Activated T-cell treated with anti-CD3 and anti-CD28 coated beads for 1 hour (primary cell): ENCODE results near the gene ADAM12.
"Not testable (repeated sequence)": the region's sequence is repeated elsewhere in the genome, so short reads cannot be mapped to it uniquely, and the experiment has no call there.

ENCODE experiments used
- DNase-seq: peaks from one replicate; pipeline ENCODE4 v3.0.0-alpha.2; 2020; ENCODE audit warnings: low read depth

Gene ADAM12

DNA sequence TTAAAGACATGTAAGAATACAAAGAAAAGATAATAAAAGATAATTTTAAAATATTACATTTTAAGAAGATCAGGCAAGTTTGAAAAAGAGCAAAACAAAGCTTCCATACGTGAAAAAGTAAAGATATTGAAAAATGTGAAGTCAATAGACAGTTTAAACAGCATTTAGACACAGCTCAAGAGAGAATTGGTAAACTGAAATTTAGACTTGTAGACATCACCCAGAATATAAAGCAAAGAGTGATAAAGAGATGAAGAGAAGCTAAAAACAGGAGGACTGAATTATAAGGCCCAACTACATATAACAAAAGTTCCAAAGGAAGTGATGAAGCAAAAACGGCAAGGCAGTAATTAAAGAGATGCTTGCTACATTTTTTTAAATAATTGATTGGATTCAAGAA lies 13.8 kb downstream of the ADAM12 start:
- no peak for DNase-seq

DNA sequence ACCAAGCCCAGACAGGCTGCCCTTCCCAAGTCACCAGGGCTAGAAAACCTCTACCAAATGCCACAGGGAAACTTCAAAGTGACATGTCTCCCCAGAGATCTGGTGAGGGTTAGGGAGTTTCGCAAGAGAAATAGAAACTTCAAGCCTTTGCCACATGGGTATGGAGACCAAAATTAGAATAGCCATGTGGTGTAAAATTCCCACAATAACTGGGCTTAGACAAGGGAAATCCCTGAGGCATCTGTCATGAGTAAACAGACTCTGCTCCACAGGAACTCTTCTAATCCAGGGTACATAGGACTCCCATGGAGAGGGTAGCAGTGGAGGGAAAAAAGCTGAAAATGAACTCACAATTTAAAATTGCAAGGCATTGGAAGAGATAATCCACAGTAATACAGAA lies 14.3 kb downstream of the ADAM12 start:
- no peak for DNase-seq

DNA sequence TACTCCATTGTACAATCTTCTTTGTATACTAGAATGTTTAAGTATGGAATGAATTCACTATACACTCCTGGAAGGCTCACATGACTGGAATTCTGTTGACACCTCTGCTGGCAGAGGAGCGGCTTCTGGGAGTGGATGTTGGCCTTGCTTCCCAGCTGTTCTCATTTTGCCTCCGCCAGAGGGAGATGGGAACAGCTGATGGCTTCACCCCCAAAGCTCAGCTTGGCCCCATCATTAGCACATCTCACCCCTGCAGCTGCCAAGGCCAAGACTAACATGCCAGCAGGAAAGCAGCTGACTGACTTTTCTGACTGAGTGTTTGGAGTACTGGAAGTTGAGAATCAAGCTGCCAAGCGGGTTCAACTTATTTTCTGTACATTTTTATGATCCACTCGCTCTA lies 15.1 kb downstream of the ADAM12 start:
- no peak for DNase-seq

DNA sequence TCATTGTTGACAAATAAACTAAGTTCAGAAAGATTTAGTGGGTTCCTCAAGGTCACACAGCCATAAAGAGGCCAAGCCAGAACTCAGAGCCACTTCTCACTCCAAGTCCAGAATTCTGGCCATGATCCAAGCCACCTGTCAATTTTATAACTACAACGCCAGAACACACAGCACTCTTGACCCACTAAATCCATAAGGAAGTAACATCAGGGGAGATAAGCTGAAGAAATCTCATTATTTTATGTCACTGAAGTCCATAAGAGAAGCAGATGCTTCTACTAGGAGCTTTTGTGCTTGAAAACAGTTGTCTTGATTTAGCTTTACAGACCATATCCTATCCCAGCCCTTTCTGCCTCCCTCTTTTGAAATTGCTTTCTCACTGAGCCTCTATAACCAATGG lies 15.9 kb downstream of the ADAM12 start:
- no peak for DNase-seq

DNA sequence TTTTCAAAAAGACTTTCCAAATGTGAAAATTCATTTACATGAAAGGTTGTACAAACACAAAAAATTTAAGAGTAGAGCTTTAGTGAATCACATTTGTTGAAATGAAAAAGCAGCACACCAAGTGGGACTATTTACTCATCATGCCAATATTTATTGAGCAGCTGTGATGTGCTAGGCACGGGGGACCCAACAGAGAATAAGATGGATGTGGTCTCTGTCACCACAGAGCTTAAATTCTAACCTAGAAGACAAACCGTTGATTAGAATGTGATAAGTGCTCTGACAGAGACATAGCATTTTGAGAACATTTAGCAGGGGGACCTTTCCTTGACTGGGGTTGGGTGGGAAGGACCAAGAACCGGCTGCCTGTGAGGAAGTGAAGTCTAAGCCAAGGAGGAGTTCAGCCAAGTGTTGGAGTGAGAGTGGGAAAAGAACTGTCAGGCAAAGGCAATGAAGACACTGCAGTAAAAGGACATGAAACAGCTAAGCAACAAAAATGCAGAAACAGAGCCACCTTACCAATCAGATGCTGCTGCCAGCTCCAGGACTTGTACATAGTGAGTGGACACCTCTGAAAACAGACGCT lies 19.1 kb downstream of the ADAM12 start:
- no peak for DNase-seq

DNA sequence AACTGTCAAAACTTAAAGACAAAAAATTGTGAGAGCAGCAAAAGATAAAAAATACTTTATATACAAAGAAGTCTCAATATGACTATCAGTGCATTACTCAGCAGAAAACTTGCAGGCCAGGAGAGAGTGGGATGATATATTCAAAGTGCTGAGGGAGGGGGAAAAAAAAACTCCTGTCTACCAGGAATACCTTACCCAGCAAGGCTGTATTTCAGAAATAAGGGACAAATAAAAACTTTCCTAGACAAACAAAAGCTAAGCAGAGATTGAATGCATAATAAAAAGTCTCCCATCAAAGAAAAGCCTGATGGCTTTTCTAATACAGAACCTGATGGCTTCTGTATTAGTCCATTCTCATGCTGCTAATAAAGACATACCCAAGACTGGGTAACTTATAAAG lies 31.1 kb downstream of the ADAM12 start:
- DNase-seq, result no peak

DNA sequence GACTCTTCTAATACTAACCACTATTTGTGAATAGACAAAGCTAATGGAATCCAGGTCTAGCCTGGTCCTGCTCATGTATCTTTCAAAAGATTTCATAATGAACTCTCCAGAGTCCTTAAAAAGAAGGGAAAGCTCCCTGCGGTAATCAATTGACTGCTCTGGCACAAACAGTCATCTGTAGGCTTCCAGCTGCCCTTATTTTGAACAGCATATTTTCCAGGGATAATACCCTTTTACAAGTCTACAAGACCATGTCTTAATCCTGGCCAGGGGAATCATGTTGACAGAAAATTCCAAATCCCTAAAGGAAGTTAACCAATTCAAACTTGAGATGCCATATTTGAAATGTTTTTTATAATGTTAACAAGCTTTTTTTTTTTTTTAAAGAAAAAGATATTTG lies 34.6 kb downstream of the ADAM12 start:
- no peak for DNase-seq

DNA sequence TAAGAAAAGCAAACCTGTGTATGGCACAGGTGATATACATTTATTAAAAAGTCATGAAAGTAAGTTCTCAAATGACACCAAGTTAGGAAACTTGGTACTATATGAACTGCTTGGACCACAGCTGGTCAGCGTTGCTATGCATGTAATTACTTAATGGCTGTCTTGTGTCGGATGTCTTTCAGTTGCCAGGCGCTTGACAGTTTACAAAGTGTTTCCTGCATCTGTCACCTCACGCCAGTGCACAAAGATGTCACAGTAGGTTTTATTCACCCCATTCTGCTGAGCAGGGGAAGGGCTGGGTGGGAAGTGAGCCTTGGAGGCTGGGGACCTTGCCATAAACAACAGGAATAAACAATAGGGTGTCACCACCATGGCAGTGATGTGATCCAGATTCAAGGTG lies 35.8 kb downstream of the ADAM12 start:
- DNase-seq, result no peak

DNA sequence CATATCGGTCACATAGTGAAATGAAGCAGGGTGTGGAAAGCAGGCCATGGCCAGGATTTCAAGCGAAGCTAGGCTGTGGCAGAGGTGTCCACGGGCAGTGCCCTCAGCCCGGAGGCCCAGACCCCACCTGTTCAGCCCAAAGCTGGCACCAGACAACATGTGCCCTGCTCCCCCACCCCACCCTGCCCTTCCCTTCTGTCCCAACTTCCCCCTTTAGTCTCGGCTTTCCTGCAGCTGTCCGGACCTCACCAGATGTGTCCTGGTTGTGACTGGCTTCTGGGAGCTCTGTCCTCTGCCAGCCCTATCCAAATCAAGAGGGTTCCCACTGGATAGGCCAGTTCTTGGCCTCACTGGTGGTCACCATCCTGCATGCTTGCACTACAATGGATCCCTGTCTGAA lies 37.3 kb downstream of the ADAM12 start:
- no peak for DNase-seq

DNA sequence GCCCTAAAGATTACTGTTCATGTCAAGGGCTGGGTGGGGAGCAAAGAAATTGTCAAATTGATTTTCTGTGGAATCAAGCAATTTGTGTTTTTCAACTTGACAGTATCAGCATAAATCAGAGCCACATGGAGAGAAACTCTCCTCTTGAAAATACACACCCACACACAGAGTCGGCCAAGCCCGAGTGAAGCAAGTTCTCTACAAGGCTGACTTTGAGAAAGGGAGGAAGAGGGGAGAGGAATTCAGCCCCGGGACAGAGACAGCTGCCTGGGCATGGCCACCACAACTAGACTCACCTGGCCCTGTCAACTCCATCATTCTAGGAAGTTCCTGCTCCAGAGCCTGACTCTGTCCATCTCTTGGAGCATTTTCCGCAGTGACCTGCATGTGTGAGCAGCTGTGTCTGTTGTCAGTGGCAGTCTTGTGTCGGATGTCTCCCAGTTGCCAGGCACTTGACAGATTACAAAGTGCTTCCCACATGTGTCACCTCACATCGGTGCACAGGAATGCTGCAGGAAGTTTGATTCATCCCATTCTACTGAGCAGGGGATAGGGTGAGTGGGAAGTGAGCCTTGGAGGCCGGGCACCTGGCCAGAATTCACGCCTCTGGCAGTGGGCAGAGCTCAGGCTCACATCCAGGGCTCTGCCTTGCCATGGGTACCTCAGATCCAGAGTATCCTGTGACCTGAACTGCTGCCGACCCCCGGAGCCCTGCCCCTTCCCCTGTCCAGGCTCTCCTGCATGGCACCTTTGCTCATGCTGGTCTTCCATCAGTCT lies 37.9 kb downstream of the ADAM12 start:
- no peak for DNase-seq

DNA sequence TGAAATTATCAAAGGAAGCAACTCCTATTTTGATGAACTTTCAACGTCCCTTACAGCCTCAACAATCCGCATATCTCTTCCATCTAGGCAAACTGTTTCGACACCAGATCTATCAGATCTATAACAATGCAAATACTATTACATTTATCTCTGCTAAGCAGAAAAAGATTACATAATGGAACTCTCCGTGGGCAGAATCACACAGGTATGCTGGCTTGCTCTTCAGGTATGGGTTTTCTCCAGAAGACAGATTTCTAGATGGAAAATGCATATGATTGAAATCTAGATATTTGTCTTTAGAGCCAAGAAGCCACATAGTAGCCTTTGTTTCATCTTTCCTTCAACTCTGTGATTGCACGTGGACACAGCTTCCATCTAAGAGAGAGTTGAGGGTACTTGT lies 38.6 kb downstream of the ADAM12 start:
- DNase-seq, result no peak

DNA sequence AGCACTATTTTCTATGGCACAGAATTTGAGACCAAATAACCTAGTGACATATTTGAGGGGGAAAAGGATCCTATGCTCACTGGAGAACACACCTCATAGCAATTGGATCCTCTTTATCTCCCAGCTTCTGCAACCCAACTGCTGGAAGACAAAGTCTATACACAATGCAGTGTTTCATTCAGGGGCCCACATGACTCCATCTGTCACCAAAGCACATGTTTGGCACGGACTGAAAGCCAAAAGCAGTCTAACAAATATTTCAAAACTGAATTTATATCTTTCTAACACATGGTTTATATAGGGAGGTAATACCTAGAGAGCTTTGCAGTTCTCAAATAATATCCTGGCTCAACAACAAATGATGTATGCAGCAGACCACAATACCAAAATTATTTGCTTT lies 39.2 kb downstream of the ADAM12 start:
- no peak for DNase-seq

DNA sequence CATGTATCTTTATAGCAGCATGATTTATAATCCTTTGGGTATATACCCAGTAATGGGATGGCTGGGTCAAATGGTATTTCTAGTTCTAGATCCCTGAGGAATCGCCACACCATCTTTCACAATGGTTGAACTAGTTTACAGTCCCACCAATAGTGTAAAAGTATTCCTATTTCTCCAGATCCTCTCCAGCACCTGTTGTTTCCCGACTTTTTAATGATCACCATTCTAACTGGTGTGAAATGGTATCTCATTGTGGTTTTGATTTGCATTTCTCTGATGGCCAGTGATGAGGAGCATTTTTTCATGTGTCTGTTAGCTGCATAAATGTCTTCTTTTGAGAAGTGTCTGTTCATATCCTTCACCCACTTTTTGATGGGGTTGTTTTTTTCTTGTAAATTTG lies 44.8 kb downstream of the ADAM12 start:
- DNase-seq, result not testable (repeated sequence)

DNA sequence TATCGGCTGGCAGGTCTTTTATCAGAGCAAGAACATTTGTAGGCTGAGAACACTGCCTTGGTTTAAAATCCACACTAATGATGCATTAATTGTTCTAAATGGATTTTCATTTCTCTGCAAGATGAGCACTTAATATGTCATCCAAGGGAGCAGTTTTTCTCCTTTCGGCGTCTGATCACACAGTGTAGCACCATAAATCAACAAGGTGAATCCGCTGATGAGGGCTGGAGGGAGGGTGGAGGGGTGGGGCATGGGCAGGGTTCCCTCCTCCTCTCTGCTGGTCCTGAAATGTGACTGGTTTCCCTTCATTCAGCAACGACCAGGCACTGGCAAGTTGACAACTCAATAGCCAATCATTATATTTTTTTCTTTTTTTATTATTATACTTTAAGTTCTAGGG lies 45.6 kb downstream of the ADAM12 start:
- DNase-seq, result no peak

DNA sequence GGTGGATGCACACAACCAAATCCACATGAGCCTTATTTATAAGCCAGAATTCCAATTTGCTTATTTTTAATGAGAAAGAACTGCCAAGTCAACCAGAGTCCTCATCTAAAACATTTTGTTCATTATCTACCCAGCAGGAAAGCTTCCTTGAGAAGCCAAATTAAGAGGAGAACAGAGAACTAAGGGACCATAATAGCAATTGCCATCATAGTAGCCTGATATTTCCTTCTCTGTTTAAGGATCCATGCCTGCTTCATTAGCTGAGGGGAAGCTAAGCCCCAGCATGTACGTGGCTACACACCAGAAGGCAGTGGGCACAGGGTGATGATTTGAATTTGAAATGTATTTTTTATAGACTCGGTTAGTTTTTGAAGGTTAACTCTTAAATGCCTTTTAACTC lies 46.8 kb downstream of the ADAM12 start:
- DNase-seq, result no peak

DNA sequence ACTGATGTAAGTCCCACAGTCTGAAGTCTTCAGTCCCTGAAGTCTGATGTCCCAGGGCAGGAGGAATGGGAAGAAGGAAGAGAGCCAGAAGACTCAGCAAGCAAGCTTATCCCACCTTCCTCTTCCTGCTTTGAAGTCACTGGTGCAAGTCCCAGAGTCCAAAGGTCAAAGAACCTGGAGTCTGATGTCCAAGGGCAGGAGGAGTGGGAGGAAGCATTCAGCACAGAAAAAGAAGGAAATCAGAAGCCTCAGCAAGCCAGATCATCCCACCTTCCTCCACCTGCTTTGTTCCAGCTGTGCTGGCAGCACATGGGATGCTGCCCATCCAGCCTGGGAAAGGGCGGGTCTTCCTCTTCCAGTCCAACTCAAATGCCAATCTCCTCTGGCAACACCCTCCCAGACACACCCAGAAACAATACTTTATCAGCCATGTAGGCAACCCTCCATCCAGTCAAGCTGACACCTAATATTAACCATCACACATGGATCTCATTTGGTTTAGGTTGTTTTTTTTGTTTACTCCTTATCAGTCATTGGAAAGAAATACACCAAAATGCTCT lies 50.9 kb downstream of the ADAM12 start:
- DNase-seq, result no peak

DNA sequence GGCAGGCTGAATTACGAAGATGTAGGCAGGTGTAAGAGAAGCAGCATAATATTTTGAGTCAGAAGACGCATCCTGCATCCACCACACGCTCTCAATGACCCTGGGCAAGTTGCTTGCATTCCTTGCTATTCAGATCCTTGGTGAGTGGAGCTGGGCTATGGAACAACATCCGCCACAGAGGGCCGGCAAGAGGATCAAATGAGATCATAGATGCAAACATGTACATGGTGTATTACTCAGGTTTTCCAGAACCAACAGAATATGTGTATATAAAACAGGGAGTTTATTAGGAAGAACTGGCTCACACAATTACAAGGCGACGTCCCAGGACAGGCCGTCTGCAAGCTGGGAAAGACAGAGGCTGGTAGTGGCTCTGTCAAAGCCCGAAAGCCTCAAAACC lies 51.5 kb downstream of the ADAM12 start:
- DNase-seq, result no peak

DNA sequence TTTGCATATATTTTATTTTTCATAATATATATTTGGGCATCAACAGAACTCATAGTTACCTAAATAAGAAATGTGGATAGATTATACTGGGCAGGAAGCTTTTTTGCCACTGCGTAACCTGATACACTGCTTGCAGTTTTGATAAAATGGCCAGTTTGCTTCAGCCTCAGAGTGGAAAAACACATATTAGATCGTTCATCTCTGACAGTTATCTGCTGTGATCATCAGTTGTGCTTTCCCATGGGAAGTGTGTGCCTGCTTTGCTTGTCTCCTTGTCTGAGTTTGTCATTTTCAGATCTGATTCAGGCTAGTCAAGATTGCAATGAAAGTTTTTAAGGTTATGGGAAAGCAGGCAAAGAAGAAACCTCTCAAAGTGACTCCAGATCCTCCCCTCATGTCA lies 54.0 kb downstream of the ADAM12 start:
- DNase-seq, result no peak

DNA sequence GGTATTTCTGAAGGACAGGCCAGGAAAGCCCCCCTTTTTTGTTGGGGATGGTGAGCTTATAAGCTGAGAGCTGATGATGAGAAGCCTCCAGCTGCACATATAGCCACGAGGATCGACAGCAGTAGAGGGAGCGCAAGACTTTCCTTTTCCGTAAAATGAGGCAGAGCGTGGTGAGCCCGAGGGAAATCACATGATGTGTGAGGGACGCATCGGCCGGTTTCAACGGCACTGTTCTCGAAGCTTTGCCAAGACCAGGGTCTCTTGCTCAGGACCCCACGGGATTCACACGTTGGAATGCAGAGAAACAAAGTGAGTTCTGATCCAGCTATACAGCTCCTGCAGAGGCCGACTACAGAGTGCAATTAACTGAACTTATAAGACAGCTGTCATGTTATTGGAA lies 55.7 kb downstream of the ADAM12 start:
- DNase-seq, result no peak

DNA sequence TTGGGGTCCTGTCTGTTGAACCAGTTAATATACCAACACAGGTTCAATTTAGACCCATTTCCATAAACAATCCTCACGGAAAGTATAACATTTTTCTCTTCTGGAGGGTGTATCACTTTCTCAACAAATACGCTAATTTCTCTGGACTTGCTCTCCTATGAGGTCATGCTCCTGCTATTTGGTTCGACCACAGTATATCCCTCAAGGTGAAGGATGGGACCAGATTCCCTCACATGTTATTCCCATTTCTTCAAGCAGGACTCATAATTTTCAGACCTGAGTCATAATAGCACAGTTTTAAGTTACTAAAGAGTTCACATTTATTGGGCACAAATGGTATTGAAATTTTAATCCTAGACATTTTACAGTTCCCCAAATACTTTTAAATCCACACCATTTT lies 57.2 kb downstream of the ADAM12 start:
- DNase-seq, result no peak

DNA sequence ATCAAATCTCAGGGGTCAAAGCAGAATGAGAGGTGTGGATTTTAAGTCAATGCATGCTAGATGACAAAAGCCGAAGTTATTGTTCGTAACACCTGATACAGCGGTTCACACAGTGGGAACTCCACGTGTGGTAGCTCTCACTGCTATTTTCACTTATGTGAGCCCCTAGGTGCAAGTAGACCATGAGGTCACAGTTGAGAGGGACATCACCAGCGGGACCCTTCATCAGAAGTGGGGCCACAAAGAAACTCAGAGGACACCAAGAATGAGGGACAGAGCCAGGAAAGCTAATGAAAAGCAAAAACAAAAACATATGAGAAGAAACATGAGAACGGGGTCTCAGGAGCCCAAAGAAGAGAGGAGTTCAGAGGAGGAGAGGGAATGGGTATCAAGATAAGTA lies 63.5 kb downstream of the ADAM12 start:
- DNase-seq, result no peak

DNA sequence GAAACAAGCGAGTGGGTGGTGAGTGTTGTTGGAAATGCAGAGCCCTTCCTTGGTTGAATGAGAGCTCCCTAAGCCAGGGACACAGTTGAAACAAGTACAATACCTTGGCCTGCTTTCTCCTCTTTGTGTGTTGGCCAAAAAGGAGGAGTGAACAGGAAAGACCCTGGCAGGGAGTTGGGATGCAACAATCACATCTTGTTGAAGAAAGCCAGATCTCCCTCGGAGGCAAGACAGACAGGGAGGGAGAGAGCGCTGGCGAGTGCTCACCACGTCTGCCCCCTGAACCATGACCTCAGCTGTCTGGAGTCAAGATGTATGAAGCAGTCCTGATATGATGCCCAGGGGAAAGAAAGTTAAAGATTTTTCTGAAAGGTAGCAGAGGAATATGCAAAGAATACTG lies 66.8 kb downstream of the ADAM12 start:
- DNase-seq, result no peak

DNA sequence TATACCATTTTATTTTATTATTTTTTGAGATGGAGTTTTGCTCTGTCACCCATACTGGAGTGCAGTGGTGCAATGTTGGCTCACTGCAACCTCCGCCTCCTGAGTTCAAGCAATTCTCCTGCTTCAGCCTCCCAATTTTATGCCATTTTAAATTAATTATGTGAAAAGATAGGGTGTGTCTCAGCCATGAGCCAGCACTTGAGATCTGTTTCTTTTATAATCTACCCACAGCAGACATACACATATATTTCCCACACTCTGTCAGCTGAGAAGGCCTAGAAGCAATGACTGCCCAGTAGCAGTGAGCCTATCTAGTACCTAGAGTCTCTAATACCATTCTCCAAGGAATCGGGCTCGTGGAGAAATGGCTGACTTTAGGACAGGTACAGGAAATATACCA lies 70.5 kb downstream of the ADAM12 start:
- no peak for DNase-seq
